GM19328 (cell line): Measurements from ENCODE around the gene SYCP2.

Experiments used
- ATAC-seq: cut with Tn5 transposase; IDR thresholded peaks from one replicate; pipeline ENCODE4 v1.9.1; 2021; ENCODE audit warnings: mild to moderate bottlenecking, moderate library complexity; ENCODE audit not compliant: unreplicated experiment

Gene SYCP2

GRCh38 chr20:59944726-59945125 is 11.3 kb upstream of the SYCP2 start:
- ATAC-seq: no peak

DNA sequence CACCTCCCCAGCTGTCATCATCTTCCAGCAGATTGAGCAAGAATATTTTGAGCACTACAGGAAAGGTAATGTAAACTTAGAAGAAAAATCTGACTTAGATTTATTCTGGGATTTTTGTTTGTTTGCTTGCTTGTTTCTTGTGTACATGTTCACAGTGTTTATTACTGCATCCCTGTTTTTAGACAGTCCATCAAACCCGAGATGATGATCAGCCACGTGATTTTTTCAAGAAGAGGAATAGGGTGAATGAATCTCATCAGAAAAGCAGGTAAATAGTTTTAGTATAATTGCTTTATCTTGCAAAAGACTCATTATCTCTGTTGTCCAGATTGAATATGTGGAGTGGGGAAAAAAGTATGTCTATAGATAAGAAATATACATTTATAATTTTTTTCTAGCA is 8.8 kb upstream of the SYCP2 start:
- ATAC-seq: no peak

DNA sequence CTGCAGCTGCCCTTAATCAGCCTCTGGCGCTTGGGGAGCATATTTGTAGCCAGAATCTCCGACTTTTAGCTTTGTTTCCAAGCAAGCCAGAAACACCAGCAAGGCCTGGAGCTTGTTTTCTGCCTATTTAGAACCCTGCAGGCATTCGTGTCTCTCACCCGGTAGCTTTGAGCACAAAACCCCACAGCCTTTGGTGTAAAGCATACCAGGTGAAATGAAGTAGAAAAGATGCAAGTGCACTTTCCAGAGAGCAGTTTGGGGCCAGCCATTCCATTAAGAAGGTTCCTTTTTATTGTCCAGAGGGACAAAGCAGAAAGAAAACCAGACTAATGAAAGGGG is 7.5 kb upstream of the SYCP2 start:
- no peak for ATAC-seq

- ATAC-seq: peak; percentile 95
Measured at GRCh38 chr20:59940129-59940955, 6.9 kb upstream of the SYCP2 start, which contains the start of the genes FAM217B and PPP1R3D. FAM217B (plus strand) TSS chr20:59940389; CDS start chr20:59943944, 3,555 bp downstream. PPP1R3D (minus strand) TSS chr20:59940305; CDS start chr20:59939931, 374 bp downstream.

DNA sequence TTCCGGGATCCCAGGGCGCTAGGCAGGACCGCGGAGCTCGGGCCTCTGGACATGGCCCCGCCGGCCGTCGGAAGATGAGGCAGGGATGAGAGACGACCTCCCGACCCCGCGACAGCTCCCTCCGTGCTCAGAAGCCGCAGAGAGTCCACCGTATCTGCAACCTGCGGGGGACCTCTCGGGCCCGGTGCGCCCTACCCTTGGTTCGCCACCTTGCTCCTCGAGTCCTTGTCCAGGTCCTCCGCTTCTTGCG is 6.4 kb upstream of the SYCP2 start:
- ATAC-seq: peak; percentile 21

DNA sequence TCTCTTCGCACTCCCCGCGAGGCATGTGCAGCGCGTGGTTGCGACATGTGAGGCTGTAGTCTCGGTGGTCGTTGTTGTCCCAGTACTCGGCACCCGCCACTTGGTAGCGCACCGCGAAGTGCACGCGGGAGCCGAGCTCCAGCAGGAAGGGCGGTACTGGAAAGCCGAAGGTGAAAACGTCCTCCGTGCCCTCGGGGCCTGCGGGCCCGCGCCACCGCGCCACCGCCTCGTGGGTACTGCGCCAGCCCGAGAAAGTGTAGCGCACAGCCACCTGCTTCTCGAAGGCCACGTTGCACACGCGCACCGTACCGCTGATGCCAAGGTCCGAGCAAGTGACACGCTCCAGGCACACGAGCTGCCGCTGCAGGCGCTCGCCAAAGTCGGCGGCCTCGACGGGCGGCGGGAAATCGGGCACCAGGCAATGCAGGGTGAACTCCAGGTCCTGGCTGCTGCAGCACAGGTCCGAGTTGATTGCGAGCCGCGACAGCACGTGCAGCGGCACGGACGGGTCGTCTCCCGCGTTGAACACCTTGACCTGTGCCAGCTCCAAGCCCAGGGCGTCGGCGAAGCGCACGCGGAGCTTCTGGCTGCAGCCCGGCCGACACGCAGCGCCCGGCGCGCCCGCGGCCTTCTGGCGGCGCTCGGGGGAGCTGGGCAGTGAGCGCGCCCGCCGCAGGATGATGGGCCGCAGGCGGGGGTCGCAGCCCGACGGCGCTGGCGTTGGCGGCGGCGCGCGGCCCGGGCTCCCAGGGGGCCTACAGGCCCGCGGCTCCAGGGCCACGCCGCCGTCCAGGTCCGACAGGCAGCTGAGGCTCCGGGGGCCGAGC is 5.8 kb upstream of the SYCP2 start:
- ATAC-seq: no peak

- ATAC-seq: no peak
Measured at GRCh38 chr20:59938696-59939051, 5.2 kb upstream of the SYCP2 start.

DNA sequence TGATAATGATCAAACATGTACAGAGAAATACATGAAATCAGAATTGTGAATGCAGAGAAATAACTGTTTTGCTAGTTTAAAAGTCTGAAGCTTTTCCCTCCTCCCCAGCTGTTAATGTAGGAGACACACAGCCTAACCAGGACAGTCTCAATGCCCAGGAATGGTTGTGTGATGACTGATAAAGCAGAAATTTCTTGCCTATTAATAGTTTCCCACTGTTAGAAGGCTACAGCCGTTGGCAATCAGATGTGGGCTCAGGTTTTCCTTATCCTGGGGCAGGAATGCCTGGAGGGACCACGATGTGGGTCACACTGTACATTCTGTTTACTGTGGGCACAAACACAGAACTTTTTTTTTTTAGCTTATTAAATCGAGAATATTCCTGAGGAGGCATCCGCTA is 4.8 kb upstream of the SYCP2 start:
- no peak for ATAC-seq

DNA sequence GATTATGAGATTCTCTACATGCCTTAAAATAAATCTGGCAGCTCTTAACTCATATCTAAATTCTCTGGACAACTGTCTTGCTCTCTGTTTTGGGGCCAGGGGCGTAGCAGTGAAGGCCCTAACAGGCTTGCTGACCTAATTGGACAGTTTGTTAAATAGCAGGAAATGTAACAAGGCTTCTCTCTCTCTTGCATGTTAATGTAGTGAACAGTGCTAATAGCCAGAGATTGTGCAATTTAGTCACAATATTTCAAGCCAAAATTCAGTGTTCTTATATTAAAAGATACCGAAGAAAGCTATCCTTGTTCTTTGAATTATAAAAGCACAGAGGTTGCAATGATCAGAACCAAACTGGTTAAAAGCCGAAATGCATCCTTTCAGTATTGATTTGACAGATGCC is 3.7 kb upstream of the SYCP2 start:
- ATAC-seq: no peak

- no peak for ATAC-seq
Measured at GRCh38 chr20:59936409-59936808, 3.0 kb upstream of the SYCP2 start.

DNA sequence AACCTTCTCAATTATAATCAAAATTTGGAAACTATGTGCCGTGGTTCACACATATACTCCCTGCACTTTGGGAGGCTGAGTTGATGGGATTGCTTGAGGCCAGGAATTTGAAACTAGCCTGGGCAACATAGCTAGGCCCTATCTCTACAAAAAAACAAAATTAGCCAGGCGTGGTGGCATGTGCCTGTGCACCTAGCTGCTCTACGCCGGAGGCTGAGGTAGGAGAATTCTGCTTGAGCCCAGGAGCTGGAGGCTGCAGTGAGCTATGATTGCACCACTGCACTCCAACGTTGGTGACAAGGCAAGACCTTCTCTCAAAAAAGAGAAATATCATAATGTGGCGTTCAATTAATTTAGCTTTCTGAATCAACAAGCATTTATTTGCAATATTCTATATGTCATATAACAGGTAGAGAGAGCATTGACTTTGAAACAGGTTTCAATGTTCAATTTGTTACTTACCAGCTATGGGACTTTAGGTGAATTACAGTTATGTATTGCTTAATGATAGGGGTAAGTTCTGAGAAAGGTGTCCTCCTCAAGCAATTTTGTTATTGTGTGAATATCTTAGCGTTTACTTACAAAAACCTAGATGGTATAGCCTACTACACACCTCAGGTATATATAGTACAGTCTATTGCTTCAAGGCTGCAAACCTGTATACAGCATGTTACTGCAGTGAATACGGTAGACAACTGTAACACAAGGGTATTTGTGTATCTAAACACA is 2.2 kb upstream of the SYCP2 start:
- no peak for ATAC-seq

DNA sequence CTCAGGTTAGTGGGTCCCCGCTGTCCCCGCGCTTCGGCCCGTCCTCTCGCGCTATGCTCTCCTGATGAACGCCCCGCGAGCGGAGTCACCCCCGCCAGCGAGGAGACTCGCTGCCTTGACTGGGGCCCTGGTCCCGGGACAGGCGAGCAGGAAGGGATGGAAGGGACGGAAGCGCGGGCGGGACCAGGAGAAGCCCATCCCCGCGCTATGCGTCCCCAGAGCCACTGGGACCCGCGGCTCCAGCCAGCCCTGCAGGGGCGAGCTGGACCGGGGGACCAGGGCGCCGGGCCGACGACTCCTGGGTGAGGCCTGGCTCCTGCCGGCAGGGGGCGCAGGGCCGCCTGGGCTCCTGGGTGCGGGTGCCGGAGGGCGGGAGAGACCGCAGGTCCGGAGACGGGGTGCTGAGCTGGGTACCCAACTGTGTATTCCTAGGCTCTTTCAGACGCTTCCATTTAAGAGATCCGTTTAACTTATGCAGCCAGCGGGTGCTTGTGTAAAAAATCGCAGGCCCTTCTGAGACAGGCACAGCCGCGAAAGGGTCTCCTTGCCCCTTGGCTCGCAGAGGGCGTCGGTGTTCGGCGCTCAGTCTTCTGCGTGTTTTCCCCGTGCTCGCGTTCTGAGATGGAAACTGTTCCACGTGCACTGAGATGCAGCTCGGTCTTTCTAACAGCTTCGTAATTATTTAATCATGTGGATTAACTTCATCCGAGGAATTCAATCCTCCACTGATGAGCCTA is 580 bp upstream of the SYCP2 start:
- peak; percentile 62 for ATAC-seq

DNA sequence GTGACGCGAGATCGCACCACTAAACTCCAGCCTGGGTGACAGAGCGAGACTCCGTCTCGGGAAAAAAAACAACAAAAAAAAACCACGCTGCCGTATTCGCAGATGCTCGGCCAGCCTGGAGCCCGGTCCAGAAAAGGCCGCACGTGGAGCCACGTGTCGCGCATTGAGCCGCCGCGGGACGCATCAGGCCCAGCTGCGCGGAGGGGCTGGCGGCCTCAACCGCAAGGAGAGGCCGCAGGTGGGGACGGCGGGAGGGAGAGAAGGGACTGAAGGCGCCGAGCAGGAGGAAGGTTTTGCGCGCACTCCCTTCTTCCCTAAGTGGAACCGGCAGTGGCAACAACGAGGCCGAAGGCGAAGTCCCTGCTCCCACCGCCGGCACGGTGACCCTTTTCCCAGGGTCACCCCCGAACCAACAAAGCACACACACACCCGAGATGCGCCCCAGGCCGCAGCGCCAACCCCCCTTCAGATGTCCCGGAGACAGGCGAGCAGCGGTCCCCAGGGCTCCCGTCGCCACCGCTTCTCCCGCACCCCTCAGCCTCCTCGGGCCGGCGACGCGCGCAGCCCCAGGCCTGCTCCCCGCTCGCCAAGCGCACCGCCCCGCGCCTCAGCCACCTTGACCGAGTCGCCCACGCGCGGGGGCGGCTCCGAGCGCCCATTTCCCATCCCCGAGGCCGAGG is 681 bp downstream of the SYCP2 start:
- ATAC-seq: no peak

- no peak for ATAC-seq
Measured at GRCh38 chr20:59931511-59932312, 1.7 kb downstream of the SYCP2 start.

DNA sequence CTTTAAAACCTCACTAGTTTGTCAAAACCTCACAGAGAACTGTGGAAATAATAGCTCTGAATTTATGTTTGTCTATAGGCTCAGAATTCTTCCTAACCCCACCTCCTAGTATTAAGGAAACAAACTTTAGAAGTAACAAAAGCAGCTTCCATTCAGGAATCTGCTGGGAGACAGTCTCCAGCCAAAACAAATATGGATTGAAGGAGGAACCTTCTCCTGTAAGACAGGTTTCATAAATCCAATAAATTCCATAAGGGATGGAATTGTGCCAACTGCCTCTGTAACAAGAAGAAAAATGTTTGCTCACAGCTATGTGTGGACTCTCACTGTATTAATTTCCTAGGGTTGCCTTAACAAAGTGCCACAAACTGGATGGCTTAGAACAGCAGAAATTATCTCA is 7.5 kb downstream of the SYCP2 start:
- ATAC-seq: no peak

GRCh38 chr20:59925359-59925758 is 8.1 kb downstream of the SYCP2 start:
- no peak for ATAC-seq

GRCh38 chr20:59923514-59923913 is 9.9 kb downstream of the SYCP2 start:
- no peak for ATAC-seq

GRCh38 chr20:59920944-59921343 is 12.5 kb downstream of the SYCP2 start:
- no peak for ATAC-seq

DNA sequence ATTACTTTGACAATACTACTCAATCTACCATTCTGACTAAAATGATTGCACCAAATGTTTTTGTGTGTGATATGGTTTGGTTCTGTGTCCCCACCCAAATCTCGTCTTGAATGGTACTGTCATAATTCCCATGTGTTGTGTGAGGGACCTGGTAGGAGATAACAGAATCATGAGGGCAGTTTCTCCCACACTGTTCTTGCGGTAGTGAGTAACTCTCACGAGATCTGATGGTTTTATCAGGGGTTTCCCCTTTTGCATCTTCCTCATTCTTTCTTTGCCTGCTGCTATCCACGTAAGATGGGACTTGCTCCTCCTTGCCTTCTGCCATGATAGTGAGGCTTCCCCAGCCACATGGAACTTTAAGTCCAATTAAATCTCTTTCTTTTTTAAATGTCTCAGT is 20.8 kb downstream of the SYCP2 start:
- ATAC-seq: no peak

GRCh38 chr20:59911041-59911440 is 22.4 kb downstream of the SYCP2 start:
- ATAC-seq: no peak
